HepG2 (cell line): ENCODE data around the gene SEMA4C. TPM values are rescaled to one million over a fixed set of nuclear protein-coding genes. Genes with fewer than 3 reads are reported as not detected.

ENCODE experiments used
- DMTF1 ChIP-seq: sonication (generic); formaldehyde crosslinking; IDR thresholded peaks from 2 replicates; pipeline ENCODE4 v1.4.0; 2020; ENCODE audit warnings: mild to moderate bottlenecking, missing genetic modification reagents
- KMT2A ChIP-seq: sonication (generic); formaldehyde crosslinking; IDR thresholded peaks from 2 replicates; pipeline ENCODE4 v1.4.0; 2020; ENCODE audit warnings: missing genetic modification reagents
- MTF1 ChIP-seq: sonication (generic); formaldehyde crosslinking; IDR thresholded peaks from 2 replicates; pipeline ENCODE4 v1.5.0; 2020; ENCODE audit warnings: missing genetic modification reagents
- REL ChIP-seq: sonication (generic); formaldehyde crosslinking; conservative IDR thresholded peaks from 2 replicates; pipeline ENCODE4 v1.8.0; 2022; ENCODE audit warnings: mild to moderate bottlenecking, missing genetic modification reagents, moderate library complexity
- SMARCC2 ChIP-seq: fragments of 450-650 bp; IDR thresholded peaks from 2 replicates; pipeline ENCODE4 v1.6.1; 2017; ENCODE audit warnings: antibody characterized with exemption, mild to moderate bottlenecking
- SP1 ChIP-seq, 2 experiments: fragments of 450-650 bp in 1 of 2; sonication (generic) in 1 of 2; formaldehyde crosslinking in 1 of 2; IDR thresholded peaks; 2 replicates each; pipeline versions ENCODE4 v1.4.0 to v1.6.1; 2016 to 2020; ENCODE audit warnings: missing genetic modification reagents in 1 of 2
- ZKSCAN8 ChIP-seq: IDR thresholded peaks from 2 replicates; pipeline ENCODE4 v1.6.1; 2016; ENCODE audit warnings: borderline replicate concordance, missing genetic modification reagents, missing compliant biosample characterization
- ZNF143 ChIP-seq: sonication (generic); formaldehyde crosslinking; IDR thresholded peaks from 2 replicates; pipeline ENCODE4 v1.4.0; 2020; ENCODE audit warnings: missing genetic modification reagents
- ZNF746 ChIP-seq: sonication (generic); formaldehyde crosslinking; IDR thresholded peaks from 2 replicates; pipeline ENCODE4 v1.8.0; 2022; ENCODE audit warnings: mild to moderate bottlenecking, missing genetic modification reagents
- polyA plus RNA-seq, 8 experiments: library from polyadenylated mRNA; depleted of rRNA in 3 of 8; stranded (reverse) in 7 of 8; unstranded in 1 of 8; fragments of >200 nt; fragmentation: Illumina TruSeq in 4 of 8; extraction: Trizol in 4 of 8; gene quantifications; 2 replicates each; pipeline versions ENCODE4 v1.2.1 to v1.2.3, GENCODE V29; 2011 to 2016; ENCODE audit warnings: low read depth in 4 of 8, missing spikeins in 1 of 8, mixed read lengths in 1 of 8; ENCODE audit not compliant: insufficient read depth in 1 of 8
- total RNA-seq, 5 experiments: library from RNA; depleted of rRNA; stranded (reverse); fragments of >200 nt; fragmentation: Illumina TruSeq; extraction: Trizol; gene quantifications; 2 replicates each; pipeline ENCODE4 v1.2.3, GENCODE V29; 2016; ENCODE audit warnings: low read depth in 1 of 5
- TF ChIP-seq, protein P1 (sequence below): IDR thresholded peaks from 2 replicates; pipeline ENCODE4 v1.6.1; 2016; ENCODE audit warnings: mild to moderate bottlenecking
- TF ChIP-seq, protein P2 (sequence below): sonication (generic); formaldehyde crosslinking; IDR thresholded peaks from 2 replicates; pipeline ENCODE4 v1.5.1; 2020; ENCODE audit warnings: missing genetic modification reagents, mild to moderate bottlenecking, borderline replicate concordance
- TF ChIP-seq, protein P3 (sequence below): sonication (generic); formaldehyde crosslinking; IDR thresholded peaks from 2 replicates; pipeline ENCODE4 v1.4.0; 2020; ENCODE audit warnings: missing genetic modification reagents
- TF ChIP-seq, protein P4 (sequence below): sonication (generic); formaldehyde crosslinking; conservative IDR thresholded peaks from 2 replicates; pipeline ENCODE4 v1.4.0; 2020; ENCODE audit warnings: mild to moderate bottlenecking, missing genetic modification reagents, moderate library complexity

SEMA4C gene
- total and polyA plus RNA-seq, 2 of the 13 experiments (the other 11 are each of a cell fraction or from before 2014, with no cell fraction given) = 25.9 to 46.6 TPM

DNA sequence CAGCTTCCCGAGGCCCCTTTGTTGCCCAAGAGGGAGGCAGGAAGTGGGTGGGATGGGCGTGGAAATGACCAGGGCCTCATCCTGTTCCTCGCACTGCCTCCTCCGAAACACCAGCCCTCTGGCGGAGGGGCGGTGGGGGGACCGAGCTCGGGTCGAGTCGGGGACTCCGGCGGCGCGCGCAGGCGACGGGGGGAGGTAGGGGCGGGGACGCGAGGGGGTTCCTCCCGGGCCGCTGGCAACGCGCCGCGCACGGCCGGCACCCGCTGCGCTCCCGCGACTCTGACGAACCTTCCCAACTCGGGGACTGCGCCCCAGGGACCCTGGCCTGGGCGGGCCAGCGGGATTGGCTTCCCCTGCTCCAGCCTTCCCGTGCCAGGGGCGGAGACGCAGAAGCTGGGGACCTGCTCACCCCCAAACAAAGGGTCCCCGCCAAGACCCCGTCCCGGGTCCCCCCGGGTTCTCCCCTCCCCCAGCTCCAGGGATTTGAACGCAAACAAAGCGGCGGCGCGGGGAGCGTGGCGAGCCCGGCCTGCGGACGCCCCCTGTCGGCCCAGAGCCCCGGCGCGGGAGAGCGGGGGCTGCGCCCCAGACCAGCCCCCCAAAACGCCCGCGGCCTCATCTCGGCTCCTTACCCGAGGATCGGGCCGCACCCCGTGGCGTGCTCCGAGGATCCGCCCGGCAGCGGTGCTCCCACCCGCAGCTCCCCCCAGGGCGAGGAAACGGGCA, 1.2 kb downstream of the SEMA4C start (continued):
- TF ChIP-seq SP1 (IDR thresholded peaks at IDR 0.05) (no peak), SP1 (CRISPR knock-in tag; IDR thresholded peaks at IDR 0.05) (peak; percentile 74), MTF1 (CRISPR knock-in tag) (0 out of 2 replicates have a peak, but pooled peaks have one; percentile 34), SMARCC2 (no peak), ZNF746 (peak; percentile 89; the same call in 1 of the 2 replicates), DMTF1 (no peak), ZNF143 (CRISPR knock-in tag) (0 out of 2 replicates have a peak, but pooled peaks have one; percentile 9), KMT2A (CRISPR knock-in tag) (peak; percentile 0; the same call in 1 of the 2 replicates), ZKSCAN8 (peak; percentile 14; the same call in 1 of the 2 replicates), REL (CRISPR knock-in tag) (no peak)
- TF ChIP-seq, protein P1, sequence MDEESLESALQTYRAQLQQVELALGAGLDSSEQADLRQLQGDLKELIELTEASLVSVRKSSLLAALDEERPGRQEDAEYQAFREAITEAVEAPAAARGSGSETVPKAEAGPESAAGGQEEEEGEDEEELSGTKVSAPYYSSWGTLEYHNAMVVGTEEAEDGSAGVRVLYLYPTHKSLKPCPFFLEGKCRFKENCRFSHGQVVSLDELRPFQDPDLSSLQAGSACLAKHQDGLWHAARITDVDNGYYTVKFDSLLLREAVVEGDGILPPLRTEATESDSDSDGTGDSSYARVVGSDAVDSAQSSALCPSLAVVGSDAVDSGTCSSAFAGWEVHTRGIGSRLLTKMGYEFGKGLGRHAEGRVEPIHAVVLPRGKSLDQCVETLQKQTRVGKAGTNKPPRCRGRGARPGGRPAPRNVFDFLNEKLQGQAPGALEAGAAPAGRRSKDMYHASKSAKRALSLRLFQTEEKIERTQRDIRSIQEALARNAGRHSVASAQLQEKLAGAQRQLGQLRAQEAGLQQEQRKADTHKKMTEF (CRISPR knock-in tag) = 0 out of 2 replicates have a peak, but pooled peaks have one; percentile 60
- TF ChIP-seq, protein P2, sequence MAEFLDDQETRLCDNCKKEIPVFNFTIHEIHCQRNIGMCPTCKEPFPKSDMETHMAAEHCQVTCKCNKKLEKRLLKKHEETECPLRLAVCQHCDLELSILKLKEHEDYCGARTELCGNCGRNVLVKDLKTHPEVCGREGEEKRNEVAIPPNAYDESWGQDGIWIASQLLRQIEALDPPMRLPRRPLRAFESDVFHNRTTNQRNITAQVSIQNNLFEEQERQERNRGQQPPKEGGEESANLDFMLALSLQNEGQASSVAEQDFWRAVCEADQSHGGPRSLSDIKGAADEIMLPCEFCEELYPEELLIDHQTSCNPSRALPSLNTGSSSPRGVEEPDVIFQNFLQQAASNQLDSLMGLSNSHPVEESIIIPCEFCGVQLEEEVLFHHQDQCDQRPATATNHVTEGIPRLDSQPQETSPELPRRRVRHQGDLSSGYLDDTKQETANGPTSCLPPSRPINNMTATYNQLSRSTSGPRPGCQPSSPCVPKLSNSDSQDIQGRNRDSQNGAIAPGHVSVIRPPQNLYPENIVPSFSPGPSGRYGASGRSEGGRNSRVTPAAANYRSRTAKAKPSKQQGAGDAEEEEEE = peak; percentile 57; the same call in 1 of the 2 replicates
- TF ChIP-seq, protein P3, sequence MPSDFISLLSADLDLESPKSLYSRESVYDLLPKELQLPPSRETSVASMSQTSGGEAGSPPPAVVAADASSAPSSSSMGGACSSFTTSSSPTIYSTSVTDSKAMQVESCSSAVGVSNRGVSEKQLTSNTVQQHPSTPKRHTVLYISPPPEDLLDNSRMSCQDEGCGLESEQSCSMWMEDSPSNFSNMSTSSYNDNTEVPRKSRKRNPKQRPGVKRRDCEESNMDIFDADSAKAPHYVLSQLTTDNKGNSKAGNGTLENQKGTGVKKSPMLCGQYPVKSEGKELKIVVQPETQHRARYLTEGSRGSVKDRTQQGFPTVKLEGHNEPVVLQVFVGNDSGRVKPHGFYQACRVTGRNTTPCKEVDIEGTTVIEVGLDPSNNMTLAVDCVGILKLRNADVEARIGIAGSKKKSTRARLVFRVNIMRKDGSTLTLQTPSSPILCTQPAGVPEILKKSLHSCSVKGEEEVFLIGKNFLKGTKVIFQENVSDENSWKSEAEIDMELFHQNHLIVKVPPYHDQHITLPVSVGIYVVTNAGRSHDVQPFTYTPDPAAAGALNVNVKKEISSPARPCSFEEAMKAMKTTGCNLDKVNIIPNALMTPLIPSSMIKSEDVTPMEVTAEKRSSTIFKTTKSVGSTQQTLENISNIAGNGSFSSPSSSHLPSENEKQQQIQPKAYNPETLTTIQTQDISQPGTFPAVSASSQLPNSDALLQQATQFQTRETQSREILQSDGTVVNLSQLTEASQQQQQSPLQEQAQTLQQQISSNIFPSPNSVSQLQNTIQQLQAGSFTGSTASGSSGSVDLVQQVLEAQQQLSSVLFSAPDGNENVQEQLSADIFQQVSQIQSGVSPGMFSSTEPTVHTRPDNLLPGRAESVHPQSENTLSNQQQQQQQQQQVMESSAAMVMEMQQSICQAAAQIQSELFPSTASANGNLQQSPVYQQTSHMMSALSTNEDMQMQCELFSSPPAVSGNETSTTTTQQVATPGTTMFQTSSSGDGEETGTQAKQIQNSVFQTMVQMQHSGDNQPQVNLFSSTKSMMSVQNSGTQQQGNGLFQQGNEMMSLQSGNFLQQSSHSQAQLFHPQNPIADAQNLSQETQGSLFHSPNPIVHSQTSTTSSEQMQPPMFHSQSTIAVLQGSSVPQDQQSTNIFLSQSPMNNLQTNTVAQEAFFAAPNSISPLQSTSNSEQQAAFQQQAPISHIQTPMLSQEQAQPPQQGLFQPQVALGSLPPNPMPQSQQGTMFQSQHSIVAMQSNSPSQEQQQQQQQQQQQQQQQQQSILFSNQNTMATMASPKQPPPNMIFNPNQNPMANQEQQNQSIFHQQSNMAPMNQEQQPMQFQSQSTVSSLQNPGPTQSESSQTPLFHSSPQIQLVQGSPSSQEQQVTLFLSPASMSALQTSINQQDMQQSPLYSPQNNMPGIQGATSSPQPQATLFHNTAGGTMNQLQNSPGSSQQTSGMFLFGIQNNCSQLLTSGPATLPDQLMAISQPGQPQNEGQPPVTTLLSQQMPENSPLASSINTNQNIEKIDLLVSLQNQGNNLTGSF = peak; percentile 22; the same call in 1 of the 2 replicates
- TF ChIP-seq, protein P4, sequence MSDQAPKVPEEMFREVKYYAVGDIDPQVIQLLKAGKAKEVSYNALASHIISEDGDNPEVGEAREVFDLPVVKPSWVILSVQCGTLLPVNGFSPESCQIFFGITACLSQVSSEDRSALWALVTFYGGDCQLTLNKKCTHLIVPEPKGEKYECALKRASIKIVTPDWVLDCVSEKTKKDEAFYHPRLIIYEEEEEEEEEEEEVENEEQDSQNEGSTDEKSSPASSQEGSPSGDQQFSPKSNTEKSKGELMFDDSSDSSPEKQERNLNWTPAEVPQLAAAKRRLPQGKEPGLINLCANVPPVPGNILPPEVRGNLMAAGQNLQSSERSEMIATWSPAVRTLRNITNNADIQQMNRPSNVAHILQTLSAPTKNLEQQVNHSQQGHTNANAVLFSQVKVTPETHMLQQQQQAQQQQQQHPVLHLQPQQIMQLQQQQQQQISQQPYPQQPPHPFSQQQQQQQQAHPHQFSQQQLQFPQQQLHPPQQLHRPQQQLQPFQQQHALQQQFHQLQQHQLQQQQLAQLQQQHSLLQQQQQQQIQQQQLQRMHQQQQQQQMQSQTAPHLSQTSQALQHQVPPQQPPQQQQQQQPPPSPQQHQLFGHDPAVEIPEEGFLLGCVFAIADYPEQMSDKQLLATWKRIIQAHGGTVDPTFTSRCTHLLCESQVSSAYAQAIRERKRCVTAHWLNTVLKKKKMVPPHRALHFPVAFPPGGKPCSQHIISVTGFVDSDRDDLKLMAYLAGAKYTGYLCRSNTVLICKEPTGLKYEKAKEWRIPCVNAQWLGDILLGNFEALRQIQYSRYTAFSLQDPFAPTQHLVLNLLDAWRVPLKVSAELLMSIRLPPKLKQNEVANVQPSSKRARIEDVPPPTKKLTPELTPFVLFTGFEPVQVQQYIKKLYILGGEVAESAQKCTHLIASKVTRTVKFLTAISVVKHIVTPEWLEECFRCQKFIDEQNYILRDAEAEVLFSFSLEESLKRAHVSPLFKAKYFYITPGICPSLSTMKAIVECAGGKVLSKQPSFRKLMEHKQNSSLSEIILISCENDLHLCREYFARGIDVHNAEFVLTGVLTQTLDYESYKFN = peak; percentile 86
